Measurements from ENCODE around the gene KRT2. TPM values are rescaled to one million over a fixed set of nuclear protein-coding genes. Genes with fewer than 3 reads are reported as not detected.

KRT2 gene
- total and polyA plus RNA-seq, 2 of the 4 experiments (the other 2 are of a cell fraction), result not detected

DNA sequence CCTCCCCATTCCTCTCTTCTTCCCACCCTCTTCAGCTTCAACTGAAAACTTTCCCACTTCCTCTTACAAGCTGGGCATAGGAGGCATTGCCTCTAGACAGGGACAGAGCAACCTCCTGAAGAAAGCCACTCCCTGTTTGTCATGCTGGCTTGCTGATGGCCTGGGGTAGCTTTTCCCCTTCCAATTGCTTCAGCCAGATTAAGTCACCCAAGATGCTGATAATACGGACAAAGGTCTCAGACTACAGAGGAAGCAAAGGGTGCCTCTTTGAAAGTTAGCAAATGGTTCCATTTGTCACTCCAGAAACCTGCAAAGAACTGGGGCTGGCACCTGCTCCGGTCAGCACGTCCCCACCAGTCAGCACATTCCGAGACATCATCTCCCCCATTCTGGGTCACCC, 6.0 kb downstream of the KRT2 start:
- H3K36me3 ChIP-seq (ENCODE audit: control insufficient read depth, insufficient read depth, low read length), result no peaks in the 10 kb centered on the region
- H3K4me2 ChIP-seq (ENCODE audit: low read depth, low read length), result no peak overlapping the region
- no peak overlapping the region for H2BK15ac ChIP-seq (ENCODE audit: low read depth, low read length)
- H3K9me1 ChIP-seq (ENCODE audit: insufficient read depth, low read length), result no peaks in the 10 kb centered on the region
- no peak overlapping the region for H3K23ac ChIP-seq (ENCODE audit: low read depth, low read length)
- in situ Hi-C loops (cut with MboI; ENCODE audit: low sequenced_read_pairs) (no loop called here), intact Hi-C loops (cut with micrococcal nuclease) (no loop called here), dilution Hi-C loops (cut with HindIII; ENCODE audit: low sequenced_read_pairs, unreplicated experiment) (no loop called here)
- no peak overlapping the region for H3K9ac ChIP-seq (ENCODE audit: low read depth, low read length)
- no peak overlapping the region for H2BK20ac ChIP-seq (ENCODE audit: low read depth, low read length)
- H3K79me1 ChIP-seq (ENCODE audit: low read depth in 1 of 2, low read length in 2 of 2), result no peaks in the 10 kb centered on the region
- H3K9me3 ChIP-seq (ENCODE audit: control insufficient read depth, insufficient read depth, low read length), result no peaks in the 10 kb centered on the region
- WGBS, 2 experiments (ENCODE audit: extremely low coverage in 2 of 2, insufficient read length in 1 of 2), result 21% methylated on average over 3 of the region's 4 CpGs; no CpG with 5 or more reads in 1 of the 2 experiments
- H4K8ac ChIP-seq (ENCODE audit: low read depth in 2 of 2, low read length in 2 of 2), result no peak overlapping the region
- no peak for TF ChIP-seq BHLHE40 (IDR thresholded peaks at IDR 0.05; ENCODE audit: low read depth, low read length)
- no peak for TF ChIP-seq MAZ (IDR thresholded peaks at IDR 0.05; ENCODE audit: borderline replicate concordance, low read depth, low read length)
- no peak for TF ChIP-seq MXI1 (IDR thresholded peaks at IDR 0.05; ENCODE audit: borderline replicate concordance, low read depth, low read length)
- TF ChIP-seq MAFK (IDR thresholded peaks at IDR 0.05; ENCODE audit: low read depth, low read length), result no peak
- TF ChIP-seq, protein P1, sequence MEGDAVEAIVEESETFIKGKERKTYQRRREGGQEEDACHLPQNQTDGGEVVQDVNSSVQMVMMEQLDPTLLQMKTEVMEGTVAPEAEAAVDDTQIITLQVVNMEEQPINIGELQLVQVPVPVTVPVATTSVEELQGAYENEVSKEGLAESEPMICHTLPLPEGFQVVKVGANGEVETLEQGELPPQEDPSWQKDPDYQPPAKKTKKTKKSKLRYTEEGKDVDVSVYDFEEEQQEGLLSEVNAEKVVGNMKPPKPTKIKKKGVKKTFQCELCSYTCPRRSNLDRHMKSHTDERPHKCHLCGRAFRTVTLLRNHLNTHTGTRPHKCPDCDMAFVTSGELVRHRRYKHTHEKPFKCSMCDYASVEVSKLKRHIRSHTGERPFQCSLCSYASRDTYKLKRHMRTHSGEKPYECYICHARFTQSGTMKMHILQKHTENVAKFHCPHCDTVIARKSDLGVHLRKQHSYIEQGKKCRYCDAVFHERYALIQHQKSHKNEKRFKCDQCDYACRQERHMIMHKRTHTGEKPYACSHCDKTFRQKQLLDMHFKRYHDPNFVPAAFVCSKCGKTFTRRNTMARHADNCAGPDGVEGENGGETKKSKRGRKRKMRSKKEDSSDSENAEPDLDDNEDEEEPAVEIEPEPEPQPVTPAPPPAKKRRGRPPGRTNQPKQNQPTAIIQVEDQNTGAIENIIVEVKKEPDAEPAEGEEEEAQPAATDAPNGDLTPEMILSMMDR (conservative IDR thresholded peaks at IDR 0.05; ENCODE audit: low read depth, low read length), result no peak
- TF ChIP-seq USF2 (IDR thresholded peaks at IDR 0.05; ENCODE audit: low read depth, low read length), result no peak
- TF ChIP-seq ELK1 (IDR thresholded peaks at IDR 0.05; ENCODE audit: borderline replicate concordance, low read depth, low read length), result no peak
- H3K27ac ChIP-seq (ENCODE audit: insufficient read depth, low read length), result no peak overlapping the region
- no peak overlapping the region for H4K5ac ChIP-seq (ENCODE audit: low read depth, low read length)
- CTCF ChIA-PET, result no interaction called here
- H2AFZ ChIP-seq (replicated peaks; ENCODE audit: low read length, poor library complexity), result no peak overlapping the region
- no peak for ATAC-seq (ENCODE audit: low read depth)
- H2AK5ac ChIP-seq (ENCODE audit: low read depth, low read length), result no peak overlapping the region
- no TSS peak for BruUV-seq (replicated peaks)
- no peak overlapping the region for H3K56ac ChIP-seq (ENCODE audit: extremely low read depth, insufficient read depth, low read length)
- H4K91ac ChIP-seq (ENCODE audit: insufficient read depth, low read depth, low read length), result no peak overlapping the region
- peaks cover 40% of the 10 kb centered on the region for H3K27me3 ChIP-seq (ENCODE audit: control insufficient read depth, insufficient read depth, low read length)
- no peak overlapping the region for H2BK5ac ChIP-seq (ENCODE audit: low read depth, low read length, poor library complexity, severe bottlenecking)
- H2BK120ac ChIP-seq (ENCODE audit: low read depth, low read length), result no peak overlapping the region
- no peaks in the 10 kb centered on the region for H3K4me1 ChIP-seq (ENCODE audit: control insufficient read depth, insufficient read depth, low read length)
- POLR2A ChIA-PET (ENCODE audit: unreplicated experiment), result no interaction called here
- no peak overlapping the region for H3K14ac ChIP-seq (replicated peaks; ENCODE audit: low read depth, low read length)
- H4K20me1 ChIP-seq (ENCODE audit: insufficient read depth, low read length), result no peaks in the 10 kb centered on the region
- no peak for DNase-seq
- no peak overlapping the region for H2AK9ac ChIP-seq (replicated peaks; ENCODE audit: low read depth, low read length, poor library complexity)
- no peak overlapping the region for H3K4ac ChIP-seq (ENCODE audit: low read depth, low read length)
- H3K18ac ChIP-seq (ENCODE audit: low read depth, low read length), result no peak overlapping the region
- no peak overlapping the region for H3K4me3 ChIP-seq (ENCODE audit: insufficient read depth, low read depth, low read length)

Data from IMR-90 (cell line).